Measurements from ENCODE around the gene TMEM202.

GRCh38 chr15:72380743-72381142 lies 17.4 kb upstream of the TMEM202 start:
- no peak for TF ChIP-seq CTCF (conservative IDR thresholded peaks at IDR 0.05)
- no peak for TF ChIP-seq EZH2 (IDR thresholded peaks at IDR 0.05; ENCODE audit: low read depth)
